Activated gamma-delta T cell (primary cell): ENCODE data around the gene TBC1D14.

ENCODE experiments used
- DNase-seq: peaks from one replicate; lab custom pipeline; 2025; lab: John Stamatoyannopoulos, UW

TBC1D14 gene

GRCh38 chr4:6929339-6929811 lies 19.7 kb downstream of the TBC1D14 start:
- DNase-seq = no peak

GRCh38 chr4:6929812-6930464 lies 20.3 kb downstream of the TBC1D14 start:
- no peak for DNase-seq

- DNase-seq = no peak
These were observed 22.8 kb downstream of the TBC1D14 start for GRCh38 chr4:6932475-6932874.

- DNase-seq = no peak
These were observed 23.3 kb downstream of the TBC1D14 start for GRCh38 chr4:6932918-6933317.

- no peak for DNase-seq
These were observed 24.2 kb downstream of the TBC1D14 start for GRCh38 chr4:6933691-6934430.

GRCh38 chr4:6935965-6936364 lies 26.3 kb downstream of the TBC1D14 start:
- no peak for DNase-seq

GRCh38 chr4:6937201-6937600 lies 27.6 kb downstream of the TBC1D14 start:
- no peak for DNase-seq

GRCh38 chr4:6937754-6938153 lies 28.1 kb downstream of the TBC1D14 start:
- no peak for DNase-seq

GRCh38 chr4:6938237-6938636 lies 28.6 kb downstream of the TBC1D14 start:
- DNase-seq = no peak

GRCh38 chr4:6938647-6939271 lies 29.1 kb downstream of the TBC1D14 start:
- DNase-seq = no peak

GRCh38 chr4:6939761-6940743 lies 30.4 kb downstream of the TBC1D14 start:
- DNase-seq = no peak

GRCh38 chr4:6940744-6941137 lies 31.1 kb downstream of the TBC1D14 start:
- DNase-seq = no peak

- DNase-seq = no peak
These were observed 32.2 kb downstream of the TBC1D14 start for GRCh38 chr4:6941796-6942195.

- no peak for DNase-seq
These were observed 32.7 kb downstream of the TBC1D14 start for GRCh38 chr4:6942238-6942800.

GRCh38 chr4:6943012-6943884 lies 33.6 kb downstream of the TBC1D14 start:
- no peak for DNase-seq

- DNase-seq = no peak
These were observed 34.2 kb downstream of the TBC1D14 start for GRCh38 chr4:6943885-6944225.

GRCh38 chr4:6944301-6945051 lies 34.9 kb downstream of the TBC1D14 start:
- DNase-seq = no peak

GRCh38 chr4:6945052-6945409 lies 35.4 kb downstream of the TBC1D14 start:
- DNase-seq = no peak

GRCh38 chr4:6946497-6946896 lies 36.9 kb downstream of the TBC1D14 start:
- no peak for DNase-seq

GRCh38 chr4:6948134-6948460 lies 38.5 kb downstream of the TBC1D14 start:
- DNase-seq = no peak
